ENCODE measurements around the gene ZNF654. TPM values are rescaled to one million over a fixed set of nuclear protein-coding genes. Genes with fewer than 3 reads are reported as not detected.

ZNF654 gene
- total and polyA plus RNA-seq, 2 of the 13 experiments (the other 11 are each of a cell fraction or from before 2014, with no cell fraction given), result 1.8 to 4.1 TPM

GRCh38 chr3:88149509-88150362 lies 90.7 kb downstream of the ZNF654 start, which contains the start of gene C3orf38 (continued):
- no peak; the same call in 1 of the 2 replicates for TF ChIP-seq ESRRA (CRISPR knock-in tag; IDR thresholded peaks at IDR 0.05; ENCODE audit: low read depth)
- peak; percentile 62; the same call in 1 of the 2 replicates for TF ChIP-seq RNF2 (conservative IDR thresholded peaks at IDR 0.05; ENCODE audit: low read depth)
- TF ChIP-seq, protein P1, sequence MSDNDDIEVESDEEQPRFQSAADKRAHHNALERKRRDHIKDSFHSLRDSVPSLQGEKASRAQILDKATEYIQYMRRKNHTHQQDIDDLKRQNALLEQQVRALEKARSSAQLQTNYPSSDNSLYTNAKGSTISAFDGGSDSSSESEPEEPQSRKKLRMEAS (IDR thresholded peaks at IDR 0.05), result peak; percentile 86
- TF ChIP-seq HDAC1 (CRISPR knock-in tag; IDR thresholded peaks at IDR 0.05), result peak; percentile 88
- peak; percentile 65; the same call in 1 of the 2 replicates for TF ChIP-seq SRY (CRISPR knock-in tag; IDR thresholded peaks at IDR 0.05)
- TF ChIP-seq THAP9 (CRISPR knock-in tag; IDR thresholded peaks at IDR 0.05; ENCODE audit: borderline replicate concordance), result peak; percentile 81; the same call in 1 of the 2 replicates
- TF ChIP-seq PRDM15 (CRISPR knock-in tag; IDR thresholded peaks at IDR 0.05), result no peak
- TF ChIP-seq PCBP1 (IDR thresholded peaks at IDR 0.05; ENCODE audit: borderline replicate concordance, low read depth, low read length), result no peak
- 0 out of 2 replicates have a peak, but pooled peaks have one; percentile 34 for TF ChIP-seq THRA (CRISPR knock-in tag; IDR thresholded peaks at IDR 0.05; ENCODE audit: borderline replicate concordance)
- TF ChIP-seq ZNF800 (CRISPR knock-in tag; IDR thresholded peaks at IDR 0.05), result no peak
- TF ChIP-seq ARID5B (CRISPR knock-in tag; IDR thresholded peaks at IDR 0.05), result peak; percentile 69; the same call in 1 of the 2 replicates
- TF ChIP-seq ZNF891 (CRISPR knock-in tag; IDR thresholded peaks at IDR 0.05), result peak; percentile 90
- TF ChIP-seq ZNF256 (CRISPR knock-in tag; conservative IDR thresholded peaks at IDR 0.05), result 0 out of 2 replicates have a peak, but pooled peaks have one; percentile 1

Measured in HepG2 (cell line).